T-helper 2 cell treated with Interferon-gamma antibody and Interleukin-4, amounts not matched to agents 100 ng/mL and 5 ng/mL, for 36 hours (primary cell): ENCODE measurements around the gene MTUS2. TPM values are rescaled to one million over a fixed set of nuclear protein-coding genes. Genes with fewer than 3 reads are reported as not detected.

Experiments
- intact Hi-C: fragments of 100-400 bp; cut with micrococcal nuclease; formaldehyde crosslinking; loops from one replicate; pipeline ENCODE4 v1.15.1; 2023
- total RNA-seq: library from RNA; stranded (reverse); gene quantifications from 2 replicates; pipeline ENCODE4 v1.2.3, GENCODE V29; 2022

MTUS2 gene
- total RNA-seq, 1 donor from 2014 or later: not detected

DNA sequence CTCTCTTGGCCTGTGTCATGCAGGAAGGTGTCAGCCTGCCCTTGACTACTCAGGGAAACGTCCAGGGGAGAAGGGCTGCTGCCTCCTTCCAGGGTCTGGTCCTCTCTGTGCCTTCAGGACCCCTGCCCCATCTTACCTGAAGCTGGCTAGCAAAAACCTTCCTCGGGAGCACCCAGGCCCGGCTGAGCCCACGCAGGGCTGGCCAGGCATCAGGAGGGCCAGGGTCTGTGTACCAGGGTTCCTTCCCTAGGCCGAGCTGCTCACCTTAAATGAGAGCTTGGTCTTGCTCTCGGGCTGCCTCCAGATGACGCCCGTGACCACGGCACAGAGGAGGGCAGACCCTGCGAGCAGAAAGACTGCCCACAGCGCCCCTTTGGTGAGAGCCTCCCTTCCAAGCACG is 696.7 kb downstream of the MTUS2 start:
- intact Hi-C loops: no loop called here

DNA sequence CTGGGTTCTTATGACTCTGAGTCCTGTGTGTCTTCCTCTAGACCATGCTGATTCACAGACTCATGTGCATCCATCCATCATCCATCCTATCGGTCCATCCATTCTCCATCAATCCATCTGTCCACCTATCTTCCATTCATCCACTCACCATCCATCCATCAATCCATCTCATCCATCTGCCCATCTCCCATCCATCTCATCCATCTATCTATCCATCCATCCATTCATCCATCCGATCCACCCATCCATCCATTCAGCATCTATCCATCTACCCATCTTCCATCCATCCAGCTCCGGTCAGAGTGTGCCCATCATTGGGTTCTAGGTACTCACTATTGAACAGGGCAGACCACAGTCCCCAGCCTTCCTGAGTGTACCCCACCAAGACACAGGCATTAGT is 699.8 kb downstream of the MTUS2 start:
- intact Hi-C loops: no loop called here

DNA sequence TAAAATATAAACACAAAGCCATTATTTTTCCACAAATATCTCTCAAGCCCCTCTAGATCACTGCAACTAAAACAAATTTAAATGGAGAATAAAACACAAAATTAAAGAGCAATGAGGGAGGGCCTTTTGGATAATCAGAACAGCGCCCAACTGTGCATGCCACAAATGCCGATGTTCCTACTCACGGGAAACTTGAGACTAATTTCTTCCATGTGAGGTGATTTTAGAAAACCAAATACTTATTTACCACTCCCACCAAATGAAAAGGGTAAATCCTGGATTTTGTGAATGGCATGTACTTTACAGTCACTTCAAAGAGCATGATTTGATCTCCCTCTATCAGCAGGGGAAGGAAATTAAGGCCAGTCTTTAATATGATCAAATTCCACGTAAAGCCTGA is 700.5 kb downstream of the MTUS2 start:
- intact Hi-C loops: no loop called here

DNA sequence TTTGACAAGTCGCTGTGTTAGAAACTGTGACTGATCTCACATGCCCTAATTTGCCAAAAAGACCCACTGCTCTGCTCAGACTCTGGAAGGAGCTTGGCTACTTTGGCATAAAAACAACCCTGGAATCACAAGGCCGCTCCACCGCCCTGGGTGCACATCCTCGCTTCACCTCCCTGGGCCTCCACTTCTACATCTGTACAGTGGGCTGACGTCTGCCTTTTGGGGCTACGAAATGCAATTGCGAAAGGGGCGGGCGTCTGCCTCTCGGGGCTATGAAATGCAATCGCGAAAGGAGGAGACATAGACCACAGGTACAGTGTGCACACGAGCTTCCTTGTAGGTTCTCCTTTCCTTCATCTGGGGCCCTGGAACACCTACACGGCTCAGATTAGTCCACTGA is 701.2 kb downstream of the MTUS2 start:
- intact Hi-C loops: no loop called here

DNA sequence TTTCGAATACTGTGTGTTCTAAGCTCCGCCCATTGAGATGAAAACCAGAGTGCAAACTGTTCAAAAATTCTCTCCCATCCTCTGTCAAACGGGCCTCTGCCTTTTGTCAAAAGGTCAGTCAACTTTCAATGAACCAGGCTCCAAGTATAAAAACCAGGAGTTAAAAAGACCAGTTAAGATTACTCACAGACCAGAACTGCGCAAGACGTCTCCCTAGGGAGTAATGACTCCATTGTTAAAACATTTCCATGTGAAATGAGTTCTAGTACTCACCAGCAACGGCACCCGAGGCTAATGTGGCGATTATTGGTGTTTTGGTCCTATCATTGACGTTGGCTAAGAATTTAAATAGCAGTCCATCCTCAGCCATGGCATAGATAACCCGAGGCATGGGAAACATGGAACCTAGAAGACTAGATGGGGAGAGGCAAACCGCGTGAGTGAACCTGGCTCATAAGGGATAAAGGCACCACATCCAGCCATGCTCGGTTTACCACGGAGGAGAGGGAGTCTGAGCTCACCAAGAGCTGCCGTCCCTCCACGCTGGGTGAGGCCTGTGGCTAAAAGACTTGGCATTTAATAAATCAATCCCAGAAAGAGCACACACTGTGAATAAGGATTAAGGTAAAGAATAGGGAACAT is 702.0 kb downstream of the MTUS2 start:
- intact Hi-C loops: no loop called here

DNA sequence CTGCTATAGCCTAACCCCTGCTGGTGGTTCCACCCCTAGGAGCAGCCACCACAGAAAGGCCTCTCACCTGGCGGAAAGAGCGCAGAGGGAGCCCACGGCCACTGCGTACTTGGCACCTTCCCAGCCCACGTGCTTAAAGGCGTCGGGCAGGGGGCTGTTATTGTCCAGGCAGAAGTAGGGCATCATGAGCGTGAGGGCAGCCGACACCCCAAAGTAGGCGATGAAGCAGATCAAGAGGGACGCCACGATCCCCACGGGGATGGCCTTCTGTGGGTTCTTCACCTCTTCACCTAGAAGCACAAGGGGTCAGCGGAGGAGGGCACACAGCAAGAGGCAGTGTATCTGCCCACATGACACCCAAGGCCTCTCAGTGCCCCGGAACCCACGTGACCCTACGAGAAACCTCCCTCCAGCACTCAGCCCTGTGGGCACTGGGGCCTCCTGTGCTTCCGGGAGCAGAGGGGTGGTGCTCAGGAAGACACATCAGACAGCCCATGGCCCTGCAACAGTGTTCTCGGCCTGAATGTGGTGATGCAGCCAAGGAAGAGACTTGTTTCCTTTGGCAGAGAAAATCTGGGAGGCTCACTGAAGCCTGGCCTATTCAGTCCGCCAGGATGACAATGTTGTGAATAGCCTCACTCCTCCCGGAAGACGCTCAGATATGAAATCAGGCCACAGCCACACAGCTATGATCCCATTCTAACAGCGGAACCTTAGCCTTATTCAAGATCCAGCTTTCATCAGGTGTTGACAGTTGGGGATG is 703.2 kb downstream of the MTUS2 start:
- intact Hi-C loops: no loop called here

DNA sequence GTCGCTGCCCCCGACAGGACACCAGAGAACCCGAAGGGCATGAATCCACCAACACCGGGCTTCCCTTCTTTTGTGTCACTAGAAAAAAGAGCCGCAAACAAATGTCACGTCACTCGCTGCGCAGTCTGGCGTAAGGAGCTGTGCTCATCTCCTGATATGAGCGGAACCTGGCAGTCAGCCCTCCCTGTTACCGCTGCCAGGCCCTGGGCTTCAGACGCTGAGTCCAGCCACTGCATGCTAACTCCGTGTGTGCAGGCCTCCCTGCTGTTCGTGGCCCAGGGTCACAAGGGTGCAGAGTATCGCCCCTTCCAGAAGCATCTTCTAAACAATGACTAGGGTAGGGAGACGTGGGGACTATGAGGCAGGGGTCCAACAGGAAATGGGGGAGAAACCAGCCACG is 704.0 kb downstream of the MTUS2 start:
- intact Hi-C loops: no loop called here

DNA sequence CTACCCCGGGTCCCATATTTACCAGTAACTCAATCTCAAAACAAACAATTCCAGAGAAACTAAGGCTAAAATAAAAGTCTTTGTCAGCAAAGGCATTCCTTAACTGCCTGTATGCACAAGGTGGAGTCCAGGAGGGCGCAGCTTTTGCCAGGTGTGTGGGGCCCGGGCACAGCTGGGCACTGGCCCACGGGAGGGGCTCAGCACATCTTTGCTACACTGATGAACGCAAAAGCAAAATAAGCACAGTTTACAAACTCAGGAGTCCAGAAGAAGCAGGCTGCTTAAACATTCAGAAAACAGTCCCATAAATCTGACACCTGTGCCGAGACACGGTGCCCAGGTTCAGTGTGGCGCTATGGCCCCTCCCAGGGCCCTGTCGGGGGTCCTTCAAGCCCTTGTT is 704.5 kb downstream of the MTUS2 start:
- intact Hi-C loops: no loop called here

DNA sequence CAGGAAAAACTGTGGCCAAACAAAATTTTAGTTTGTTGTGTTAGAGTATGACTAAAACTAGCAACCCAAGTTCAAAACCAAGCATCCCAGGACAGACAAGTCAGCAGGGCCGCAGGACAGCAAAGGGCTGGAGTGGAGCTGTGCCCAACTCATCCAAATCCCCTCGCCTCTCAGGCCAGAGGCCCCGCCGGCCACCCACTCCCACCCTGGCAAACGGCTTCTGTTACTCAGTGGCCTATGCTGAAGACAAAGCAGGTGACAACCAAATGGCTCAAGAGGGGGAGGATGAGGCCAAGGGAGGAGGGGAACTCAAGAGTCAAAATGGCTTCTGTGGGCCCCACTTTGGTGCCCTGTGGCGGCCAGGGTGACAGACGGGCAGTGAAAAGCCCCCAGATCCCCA is 705.6 kb downstream of the MTUS2 start:
- intact Hi-C loops: no loop called here

DNA sequence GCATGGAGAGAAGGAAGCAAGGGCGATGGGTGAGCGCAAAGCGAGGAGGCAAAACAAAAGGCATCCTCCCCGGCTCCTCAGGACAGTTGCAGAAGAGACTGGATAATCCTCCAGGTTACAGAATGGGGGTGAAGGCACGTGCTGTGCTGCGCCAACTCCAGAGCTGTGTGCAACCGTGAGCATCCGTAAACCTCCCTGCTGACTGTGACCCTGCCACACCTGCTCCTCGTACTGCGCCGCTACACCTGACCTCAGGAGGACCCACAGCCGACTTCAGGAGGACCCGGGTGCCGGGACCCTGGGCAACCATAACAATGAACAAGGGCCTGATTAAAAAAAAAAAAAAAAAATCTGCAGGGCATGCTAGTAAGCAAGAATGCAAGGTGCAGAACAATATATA is 706.6 kb downstream of the MTUS2 start:
- intact Hi-C loops: no loop called here

DNA sequence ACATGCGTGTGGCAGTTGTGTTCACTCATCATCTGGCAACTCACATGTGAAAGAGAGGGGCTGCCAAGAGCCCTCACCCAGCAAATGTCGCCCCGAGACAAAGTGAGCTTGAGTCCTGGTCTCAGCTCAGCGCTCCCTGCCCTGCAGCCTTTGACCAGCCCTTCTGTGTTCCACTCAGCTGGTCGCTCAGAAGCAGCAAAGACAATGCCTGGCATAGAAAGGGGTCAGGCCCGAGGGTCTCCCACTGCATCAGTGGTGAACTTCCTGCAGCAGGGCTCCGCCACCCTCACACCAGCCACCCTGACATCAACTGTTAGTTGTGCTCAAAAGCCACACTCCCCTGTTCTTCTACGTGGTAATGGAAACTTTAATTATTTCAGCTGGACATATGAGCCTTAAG is 707.4 kb downstream of the MTUS2 start:
- intact Hi-C loops: no loop called here

DNA sequence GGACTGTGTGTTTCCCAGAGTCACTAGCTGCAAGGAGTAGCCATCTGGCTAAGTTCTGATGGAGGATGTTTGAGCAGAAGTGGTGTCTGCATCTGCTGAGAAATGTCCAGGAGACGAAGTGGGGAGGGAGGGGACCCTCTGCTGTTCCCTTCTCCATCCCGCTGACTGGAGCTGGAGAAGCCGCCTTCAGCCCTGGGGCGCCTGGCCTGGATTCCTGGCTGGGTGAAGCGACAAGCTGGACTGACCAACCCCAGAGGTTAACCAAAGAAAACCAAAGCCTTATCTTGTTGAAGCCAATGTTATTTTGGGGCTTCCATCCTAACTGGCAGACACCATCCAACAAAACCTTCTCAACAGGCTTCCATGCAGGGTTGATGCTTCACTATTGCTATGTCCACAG is 707.8 kb downstream of the MTUS2 start:
- intact Hi-C loops: no loop called here

DNA sequence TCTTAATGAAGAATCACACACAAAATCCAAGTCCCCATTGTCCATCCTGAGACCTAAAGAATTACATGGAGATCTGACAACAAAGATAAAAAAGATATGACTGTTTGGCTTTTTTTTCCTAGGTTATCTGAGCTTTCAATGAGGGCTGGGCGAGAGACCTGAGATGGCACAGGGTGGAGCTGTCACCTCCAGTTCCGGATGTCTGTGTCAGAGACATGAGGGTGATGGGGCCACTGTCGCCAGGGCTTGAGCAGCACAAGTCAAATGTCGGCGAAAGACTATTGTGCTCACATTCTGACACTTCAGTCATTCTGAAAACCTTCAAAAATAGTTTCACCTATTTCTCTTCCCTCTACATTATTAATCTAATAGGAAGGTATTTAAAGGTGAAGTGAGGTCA is 709.6 kb downstream of the MTUS2 start:
- intact Hi-C loops: no loop called here

DNA sequence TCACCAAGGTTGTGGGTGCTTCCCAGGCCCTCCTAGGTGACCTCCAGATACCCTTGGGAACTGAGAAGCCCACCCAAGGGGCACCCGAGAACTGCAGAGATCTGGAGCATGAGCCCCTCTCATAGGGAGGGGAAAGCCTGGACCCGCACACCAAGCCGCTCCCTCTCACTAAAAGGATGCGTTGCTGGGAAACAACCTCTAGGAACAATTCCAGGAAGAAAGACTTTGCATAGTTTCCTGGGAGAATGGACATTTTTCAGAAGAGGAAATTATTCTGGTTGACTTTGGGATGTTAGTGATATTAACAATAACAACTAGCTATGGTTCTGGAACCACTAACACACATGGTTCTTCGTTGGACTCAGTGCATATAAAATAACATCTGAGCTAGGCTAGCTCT is 710.8 kb downstream of the MTUS2 start:
- intact Hi-C loops: no loop called here

DNA sequence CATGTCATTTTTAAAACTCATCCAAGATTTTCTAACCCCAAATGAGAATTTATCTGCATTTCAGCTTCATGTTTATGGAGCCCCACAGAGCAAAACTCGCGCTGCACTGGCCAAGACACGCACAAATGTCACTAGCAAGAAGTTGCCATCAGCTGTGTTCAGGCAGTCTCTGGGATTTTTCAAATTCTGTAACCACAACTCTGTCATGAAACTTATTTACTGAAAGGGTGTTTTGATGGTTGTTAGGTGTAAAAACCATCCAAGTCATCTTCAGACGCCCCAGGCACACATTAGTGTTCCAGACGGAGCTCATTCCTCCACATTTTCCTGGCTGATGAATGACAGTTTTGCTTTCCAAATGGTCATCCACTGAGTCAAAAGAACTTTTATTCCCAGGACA is 712.0 kb downstream of the MTUS2 start:
- intact Hi-C loops: no loop called here

DNA sequence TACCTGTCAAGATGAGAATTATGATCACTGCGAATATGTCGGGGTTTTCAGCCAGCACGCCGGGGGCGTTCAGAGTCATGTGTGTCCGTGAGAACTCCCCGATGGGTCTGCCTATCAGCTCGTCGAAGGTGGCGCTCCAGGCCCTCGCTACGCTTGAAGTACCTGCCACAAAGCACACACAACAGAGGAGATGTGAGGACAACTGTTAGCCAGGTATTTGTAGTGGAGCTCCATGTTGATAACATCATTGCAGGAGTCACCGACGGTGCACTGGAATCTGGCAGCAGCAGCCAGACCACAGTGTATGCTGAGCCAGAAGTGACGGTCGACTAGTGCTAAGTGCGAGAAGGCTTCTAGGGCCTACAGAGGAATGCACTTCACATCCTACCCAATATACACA is 712.7 kb downstream of the MTUS2 start:
- intact Hi-C loops: no loop called here

DNA sequence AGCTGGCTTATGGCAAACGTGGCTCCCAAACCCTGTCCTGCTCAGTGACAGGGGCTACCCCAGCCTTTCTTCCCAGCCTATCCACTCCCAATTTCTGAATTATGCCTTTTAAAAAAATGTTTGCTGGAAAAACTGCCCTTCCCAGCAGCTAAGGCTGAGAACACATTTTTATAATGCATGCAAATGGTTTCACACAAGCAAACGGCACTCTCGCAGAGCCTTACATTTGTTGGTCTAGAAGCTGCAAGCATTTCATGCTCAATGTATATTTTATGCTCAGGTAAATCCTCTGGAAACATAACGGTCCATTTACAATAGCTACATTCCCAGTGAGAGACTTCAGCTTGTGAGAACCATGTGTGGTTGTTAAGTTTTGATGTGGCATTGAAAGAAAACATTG is 713.9 kb downstream of the MTUS2 start:
- intact Hi-C loops: no loop called here

DNA sequence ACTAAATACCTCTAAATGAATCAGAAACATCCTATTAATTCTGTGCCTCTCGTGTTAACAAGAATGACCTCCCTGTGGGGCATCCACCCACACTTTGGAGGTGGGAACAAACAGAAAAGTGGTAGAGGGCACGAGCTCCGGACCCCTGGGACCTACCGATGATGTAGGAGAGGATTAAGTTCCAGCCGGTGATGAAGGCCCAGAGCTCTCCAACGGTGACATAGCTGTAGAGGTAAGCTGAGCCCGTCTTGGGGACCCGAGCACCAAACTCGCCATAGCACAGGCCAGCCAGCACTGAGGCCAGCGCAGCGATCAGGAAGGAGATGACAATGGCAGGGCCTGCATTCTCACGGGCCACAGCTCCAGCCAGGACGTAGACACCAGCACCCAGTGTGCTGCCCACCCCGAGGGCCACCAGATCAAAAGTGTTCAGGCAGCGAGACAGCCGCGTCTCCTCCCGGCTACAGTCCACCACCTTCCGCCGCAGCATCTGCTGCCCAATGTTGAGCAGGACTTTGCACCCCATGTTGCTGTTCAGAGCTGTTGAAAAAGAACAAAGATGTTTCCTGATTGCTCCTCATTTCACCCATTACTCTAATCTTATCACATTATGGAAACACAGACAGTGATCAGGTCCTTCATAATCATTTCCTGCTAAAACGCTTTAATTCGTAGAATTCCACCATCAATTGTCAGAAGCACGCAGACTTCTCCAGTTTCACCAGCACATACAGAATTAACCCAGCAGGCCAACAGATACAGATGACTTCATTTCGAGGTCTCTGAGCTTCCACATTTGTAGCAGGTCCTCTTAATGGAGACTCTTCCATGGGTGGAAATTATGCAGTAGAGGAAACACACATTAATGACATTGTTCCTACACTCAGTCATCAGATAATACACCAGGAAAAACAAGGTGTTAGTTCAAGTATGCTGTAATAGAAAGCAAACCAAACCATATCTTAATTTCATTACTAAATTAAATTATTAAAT is 715.8 kb downstream of the MTUS2 start:
- intact Hi-C loops: no loop called here

DNA sequence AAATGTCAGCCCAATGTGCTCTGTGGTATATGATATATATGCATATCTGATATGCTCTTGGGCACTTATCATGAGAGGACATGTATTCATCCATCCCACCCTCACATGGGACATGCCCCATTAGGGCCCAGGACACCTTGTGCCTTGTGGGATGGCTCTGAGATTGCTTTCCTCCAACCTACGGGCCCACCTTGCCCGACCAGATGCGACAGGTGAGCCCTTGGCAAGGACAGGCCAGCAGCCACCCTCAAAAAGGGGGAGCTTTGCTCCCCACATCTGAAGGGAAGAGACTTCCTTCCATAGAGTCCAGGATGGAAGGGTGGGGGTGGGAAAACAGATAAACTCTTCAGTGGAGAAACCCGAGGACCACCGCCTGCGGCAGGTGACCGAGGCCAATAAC is 716.7 kb downstream of the MTUS2 start:
- intact Hi-C loops: no loop called here

DNA sequence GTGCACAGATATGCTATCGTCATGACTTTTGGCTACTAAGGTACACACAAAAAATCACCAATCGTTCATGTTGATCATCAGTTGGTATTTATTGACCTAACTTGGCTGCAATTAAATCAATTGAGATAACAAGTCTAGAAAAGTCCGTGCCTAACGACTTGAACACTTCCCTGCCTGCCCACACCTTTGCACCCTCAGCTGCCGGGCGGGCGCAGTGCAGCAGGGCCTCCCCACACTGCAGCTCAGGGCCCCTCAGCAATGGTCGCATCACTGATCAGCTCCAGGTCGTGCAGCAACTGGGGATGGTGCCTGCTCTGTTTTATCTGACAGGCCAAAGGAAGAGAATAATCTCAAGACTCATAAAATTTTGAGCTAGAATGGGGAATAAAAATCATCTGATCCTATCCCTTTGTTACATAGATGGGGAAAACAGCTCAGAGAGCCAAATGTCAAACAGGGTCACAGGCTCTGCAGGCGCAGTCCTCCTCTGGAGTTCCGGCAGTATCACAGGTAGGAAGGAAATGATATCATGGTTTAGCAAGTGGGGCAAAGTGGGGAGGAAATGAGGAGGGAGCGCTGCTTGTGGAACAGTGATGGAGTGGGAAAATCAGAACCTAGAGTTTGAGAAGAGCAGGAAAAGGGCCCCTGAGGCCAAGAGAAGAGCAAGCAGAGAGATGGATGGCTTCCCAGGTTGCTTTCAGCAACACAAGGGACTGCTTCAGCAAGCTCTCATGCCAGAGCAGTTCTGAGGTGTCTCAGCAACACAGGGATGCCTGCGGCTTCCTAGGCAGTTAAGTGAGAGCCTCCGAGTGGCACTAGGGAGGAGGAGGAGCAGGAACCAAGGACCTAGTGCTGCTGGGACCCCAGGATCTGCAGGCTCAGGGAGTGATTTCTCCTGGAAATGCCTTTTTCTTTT is 717.9 kb downstream of the MTUS2 start:
- intact Hi-C loops: no loop called here

DNA sequence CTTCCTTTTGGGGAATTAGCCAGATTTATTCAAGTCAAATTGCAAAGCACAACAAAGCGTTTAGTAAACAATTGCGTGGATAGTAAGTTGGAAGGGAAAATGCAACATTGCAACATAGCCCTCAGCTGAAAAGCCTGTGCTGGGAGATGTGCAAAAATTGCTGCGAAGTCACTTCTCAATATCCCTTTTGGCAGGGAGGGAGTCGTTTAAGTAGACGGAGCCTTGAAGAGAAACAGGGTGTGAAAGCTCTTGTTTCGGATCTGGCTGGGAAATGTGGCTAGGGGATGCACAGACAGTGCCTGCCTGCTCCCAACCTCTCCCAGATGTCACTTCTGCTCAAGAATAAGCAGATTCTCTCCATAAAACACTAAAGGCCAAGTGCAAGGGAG is 718.5 kb downstream of the MTUS2 start:
- intact Hi-C loops: no loop called here
